ENCODE measurements around the gene ANO4.

The ANO4 gene

GRCh38 chr12:100953677-100954076, 159.1 kb downstream of the ANO4 start:
- CTCF ChIA-PET, result no interaction called here
- no peak for DNase-seq (ENCODE audit: extremely low spot score)
- POLR2A ChIA-PET, result no interaction called here
- no peak for TF ChIP-seq CTCF (IDR thresholded peaks at IDR 0.05; ENCODE audit: control extremely low read depth, extremely low read depth, low read depth, missing control alignments)

- ChIA-PET CTCF (no interaction called here), POLR2A (no interaction called here)
- TF ChIP-seq CTCF (IDR thresholded peaks at IDR 0.05; ENCODE audit: control extremely low read depth, extremely low read depth, low read depth, missing control alignments), result no peak
- DNase-seq (ENCODE audit: extremely low spot score), result no peak
Observed at GRCh38 chr12:100954118-100954517, 159.5 kb downstream of the ANO4 start.

- CTCF ChIA-PET, result no interaction called here
- TF ChIP-seq CTCF (IDR thresholded peaks at IDR 0.05; ENCODE audit: control extremely low read depth, extremely low read depth, low read depth, missing control alignments), result no peak
Observed at GRCh38 chr12:100955139-100955538, 160.6 kb downstream of the ANO4 start.

GRCh38 chr12:100956311-100956852, 161.8 kb downstream of the ANO4 start:
- ChIA-PET CTCF (no interaction called here), POLR2A (no interaction called here)
- no peak for DNase-seq (ENCODE audit: extremely low spot score)
- TF ChIP-seq CTCF (IDR thresholded peaks at IDR 0.05; ENCODE audit: control extremely low read depth, extremely low read depth, low read depth, missing control alignments), result no peak

More at GRCh38 chr12:100955139-100955538, 160.6 kb downstream of the ANO4 start:
- DNase-seq (ENCODE audit: extremely low spot score), result no peak
- POLR2A ChIA-PET, result no interaction called here

GRCh38 chr12:100959481-100959880, 164.9 kb downstream of the ANO4 start:
- DNase-seq (ENCODE audit: extremely low spot score), result no peak
- POLR2A ChIA-PET, result no interaction called here
- no peak for TF ChIP-seq CTCF (IDR thresholded peaks at IDR 0.05; ENCODE audit: control extremely low read depth, extremely low read depth, low read depth, missing control alignments)
- CTCF ChIA-PET, result interaction anchor here (0.7 kb wide), 1 partner anchor 8 kb away, joined by 3 read pairs; no protein-coding TSS in a partner anchor

- ChIA-PET POLR2A (no interaction called here), CTCF (interaction anchor here (2.0 kb wide), 1 partner anchor 16 kb away, joined by 5 read pairs; no protein-coding TSS in a partner anchor)
- no peak for DNase-seq (ENCODE audit: extremely low spot score)
- no peak for TF ChIP-seq CTCF (IDR thresholded peaks at IDR 0.05; ENCODE audit: control extremely low read depth, extremely low read depth, low read depth, missing control alignments)
Observed at GRCh38 chr12:100962086-100962712, 167.6 kb downstream of the ANO4 start.

Measured in GM10248 (cell line).